Kidney glomerular epithelial cell (primary cell): ENCODE data around the gene AJUBA.
"Not testable (repeated sequence)": the region's sequence is repeated elsewhere in the genome, so short reads cannot be mapped to it uniquely, and the experiment has no call there.

ENCODE experiments used
- DNase-seq: peaks from one replicate; lab custom pipeline; 2025; lab: John Stamatoyannopoulos, UW

Gene AJUBA

GRCh38 chr14:22982477-22983245 is at the start of gene AJUBA:
AJUBA (minus strand) TSS chr14:22982551; CDS start chr14:22982266, 285 bp downstream.
- peak; percentile 77 for DNase-seq

GRCh38 chr14:23030936-23031335 is 48.6 kb upstream of the AJUBA start:
- DNase-seq, result no peak

GRCh38 chr14:23028799-23029198 is 46.4 kb upstream of the AJUBA start:
- DNase-seq, result no peak

- DNase-seq, result no peak
Observed at GRCh38 chr14:23025151-23025814, 42.9 kb upstream of the AJUBA start.

- DNase-seq, result no peak
Observed at GRCh38 chr14:23024612-23025075, 42.3 kb upstream of the AJUBA start.

DNA sequence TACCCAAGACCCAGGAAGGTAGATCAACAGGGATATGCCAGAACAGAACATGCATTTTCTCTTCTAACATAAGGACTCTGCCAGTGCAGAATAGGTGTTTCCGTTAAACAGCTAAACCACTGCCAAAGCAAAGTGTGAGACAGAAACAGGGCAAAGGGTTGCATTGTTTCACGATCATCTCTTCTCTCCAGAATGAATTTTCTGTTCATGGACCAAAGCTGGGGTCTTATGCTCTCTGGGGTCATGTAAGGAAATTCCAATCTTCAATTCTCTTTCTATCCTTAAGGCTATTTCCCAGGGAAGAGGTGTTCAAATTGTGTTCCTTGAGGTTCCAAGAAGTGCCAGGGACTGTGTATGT is 41.4 kb upstream of the AJUBA start:
- no peak for DNase-seq

GRCh38 chr14:23023022-23023794 is 40.9 kb upstream of the AJUBA start:
- no peak for DNase-seq

GRCh38 chr14:23021889-23022442 is 39.6 kb upstream of the AJUBA start:
- DNase-seq, result no peak

GRCh38 chr14:23021434-23021833 is 39.1 kb upstream of the AJUBA start:
- no peak for DNase-seq

GRCh38 chr14:23020143-23021128 is 38.1 kb upstream of the AJUBA start:
- DNase-seq, result no peak

- DNase-seq, result no peak
Observed at GRCh38 chr14:23018107-23018506, 35.8 kb upstream of the AJUBA start.

- DNase-seq, result no peak
Observed at GRCh38 chr14:23017091-23017490, 34.7 kb upstream of the AJUBA start.

GRCh38 chr14:23015618-23016017 is 33.3 kb upstream of the AJUBA start:
- DNase-seq, result no peak

GRCh38 chr14:23013749-23014054 is 31.4 kb upstream of the AJUBA start:
- not testable (repeated sequence) for DNase-seq

- DNase-seq, result no peak
Observed at GRCh38 chr14:23013054-23013748, 30.9 kb upstream of the AJUBA start.

- DNase-seq, result peak; percentile 35
Observed at GRCh38 chr14:23009939-23010726, 27.8 kb upstream of the AJUBA start, which contains the start of gene C14orf93. C14orf93 (minus strand) TSS chr14:23010143; CDS start chr14:22999023, 11,120 bp downstream.

DNA sequence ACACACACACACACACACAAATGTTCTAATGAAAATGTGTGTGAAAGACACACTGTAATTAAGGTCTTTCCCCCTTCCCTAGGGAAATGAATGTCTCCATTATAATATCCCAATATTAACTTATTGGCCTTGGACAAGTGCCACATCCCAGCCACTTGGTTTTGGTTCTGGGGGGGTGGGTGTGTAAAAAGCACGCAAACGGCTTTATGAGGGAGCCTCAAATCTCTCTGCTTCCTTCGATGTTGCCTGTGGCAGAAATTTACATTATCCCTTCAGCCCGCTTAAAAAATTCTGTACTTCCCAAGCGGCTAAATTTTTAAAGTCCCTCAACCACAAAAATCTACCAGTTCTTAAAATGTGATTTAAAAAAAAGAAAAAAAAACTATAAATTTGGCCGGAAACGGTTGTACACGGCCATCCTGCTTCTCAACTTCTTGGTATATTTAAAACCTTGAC is 27.2 kb upstream of the AJUBA start:
- no peak for DNase-seq

- no peak for DNase-seq
Observed at GRCh38 chr14:23008831-23009230, 26.5 kb upstream of the AJUBA start.

GRCh38 chr14:23006544-23007419 is 24.4 kb upstream of the AJUBA start:
- peak; percentile 91 for DNase-seq
